Fibroblast of lung (primary cell): ENCODE results near the gene SLC52A3. TPM values are rescaled to one million over a fixed set of nuclear protein-coding genes. Genes with fewer than 3 reads are reported as not detected.

Experiments used
- DNase-seq, 2 donors: peaks; one replicate each; pipeline versions ENCODE4 v3.0.0 to v3.0.0-alpha.2; 2010; ENCODE audit warnings: low read depth in 2 of 2
- H2AFZ ChIP-seq: 2 replicates; pipeline ENCODE4 v1.5.1; 2012; ENCODE audit warnings: low read length, control low read depth, inconsistent platforms
- H3K27ac ChIP-seq: 2 replicates; pipeline ENCODE4 v1.5.1; 2011; ENCODE audit warnings: low read length, control low read depth; ENCODE audit not compliant: insufficient read depth
- H3K27me3 ChIP-seq: 2 replicates; pipeline ENCODE4 v1.5.1; 2011; ENCODE audit warnings: mild to moderate bottlenecking, low read length; ENCODE audit not compliant: control insufficient read depth, insufficient read depth
- H3K36me3 ChIP-seq: 2 replicates; pipeline ENCODE4 v1.5.1; 2011; ENCODE audit warnings: low read length; ENCODE audit not compliant: control insufficient read depth, insufficient read depth
- H3K4me1 ChIP-seq: 2 replicates; pipeline ENCODE4 v1.5.1; 2011; ENCODE audit warnings: low read length; ENCODE audit not compliant: control insufficient read depth, insufficient read depth; ENCODE audit errors: extremely low read depth
- H3K4me2 ChIP-seq: 2 replicates; pipeline ENCODE4 v1.5.1; 2011; ENCODE audit warnings: low read length, control low read depth; ENCODE audit not compliant: insufficient read depth; ENCODE audit errors: extremely low read depth
- H3K4me3 ChIP-seq, 4 experiments: fragments of 200-600 bp in 1 of 4; sonication (generic) in 1 of 4; replicated peaks in 1 of 4; 2 replicates each; pipeline ENCODE4 v1.5.1; 2011 to 2016; ENCODE audit warnings: low read length in 4 of 4, low read depth in 3 of 4, mild to moderate bottlenecking in 3 of 4, control low read depth in 2 of 4, inconsistent platforms in 1 of 4, mixed read lengths in 1 of 4; ENCODE audit not compliant: insufficient read depth in 1 of 4; ENCODE audit errors: control extremely low read depth in 1 of 4
- H3K79me2 ChIP-seq: 2 replicates; pipeline ENCODE4 v1.5.1; 2012; ENCODE audit warnings: mild to moderate bottlenecking, low read length, inconsistent platforms; ENCODE audit not compliant: control insufficient read depth, insufficient read depth
- H3K9ac ChIP-seq: 2 replicates; pipeline ENCODE4 v1.5.1; 2011; ENCODE audit warnings: mild to moderate bottlenecking, low read length, control low read depth; ENCODE audit not compliant: insufficient read depth
- H3K9me3 ChIP-seq: 2 replicates; pipeline ENCODE4 v1.5.1; 2012; ENCODE audit warnings: low read depth, low read length; ENCODE audit not compliant: control insufficient read depth, insufficient read depth
- H4K20me1 ChIP-seq: 2 replicates; pipeline ENCODE4 v1.5.1; 2011; ENCODE audit warnings: low read length; ENCODE audit not compliant: control insufficient read depth, insufficient read depth; ENCODE audit errors: extremely low read depth
- CTCF ChIP-seq, 2 donors: IDR thresholded peaks in 1 of 2; conservative IDR thresholded peaks in 1 of 2; 1 replicate in 1 of 2; 2 replicates in 1 of 2; pipeline ENCODE4 v1.5.1; 2011 to 2012; ENCODE audit warnings: low read length in 2 of 2, control low read depth in 1 of 2, inconsistent platforms in 1 of 2, low read depth in 1 of 2, mild to moderate bottlenecking in 1 of 2
- EZH2 ChIP-seq: IDR thresholded peaks from 2 replicates; pipeline ENCODE4 v1.5.1; 2012; ENCODE audit warnings: low read length, control low read depth, mild to moderate bottlenecking; ENCODE audit errors: missing control alignments
- polyA plus RNA-seq, 2 donors: library from polyadenylated mRNA; depleted of rRNA in 1 of 2; stranded (reverse) in 1 of 2; unstranded in 1 of 2; fragments of >200 nt; gene quantifications; 2 replicates each; pipeline ENCODE4 v1.2.1, GENCODE V29; 2011 to 2012; ENCODE audit warnings: missing spikeins in 1 of 2
- total RNA-seq: library from RNA; depleted of rRNA; stranded (reverse); fragments of >200 nt; gene quantifications from 2 replicates; pipeline ENCODE4 v1.2.1, GENCODE V29; 2014

Gene SLC52A3
- total and polyA plus RNA-seq, 2 donors (not counting 1 experiment from before 2014, with no cell fraction given): not detected

GRCh38 chr20:771741-772464 is 3.6 kb upstream of the SLC52A3 start:
- Histone ChIP-seq H3K27me3 (no peaks in the 10 kb centered on the region), H4K20me1 (no peaks in the 10 kb centered on the region), H3K4me2 (no peak overlapping the region), H3K4me3 (no peak overlapping the region), H3K27ac (no peak overlapping the region), H2AFZ (no peak overlapping the region), H3K36me3 (no peaks in the 10 kb centered on the region), H3K9me3 (no peaks in the 10 kb centered on the region), H3K9ac (no peak overlapping the region), H3K79me2 (no peaks in the 10 kb centered on the region), H3K4me1 (no peaks in the 10 kb centered on the region)
- DNase-seq: no peak
- TF ChIP-seq CTCF (conservative IDR thresholded peaks at IDR 0.05 in 1 of 2, IDR thresholded peaks at IDR 0.05 in 1 of 2; ENCODE audit: low read depth in 1 of 2, low read length in 2 of 2) (no peak), EZH2 (no peak)

- TF ChIP-seq CTCF (conservative IDR thresholded peaks at IDR 0.05 in 1 of 2, IDR thresholded peaks at IDR 0.05 in 1 of 2; ENCODE audit: low read depth in 1 of 2, low read length in 2 of 2): no peak
- no peak for TF ChIP-seq EZH2
- Histone ChIP-seq H3K79me2 (no peaks in the 10 kb centered on the region), H2AFZ (no peak overlapping the region), H3K4me2 (no peak overlapping the region), H3K27ac (no peak overlapping the region), H3K36me3 (no peaks in the 10 kb centered on the region), H4K20me1 (no peaks in the 10 kb centered on the region), H3K27me3 (no peaks in the 10 kb centered on the region), H3K9ac (no peak overlapping the region), H3K4me3 (no peak overlapping the region), H3K4me1 (no peaks in the 10 kb centered on the region), H3K9me3 (no peaks in the 10 kb centered on the region)
- DNase-seq: no peak
Observed at GRCh38 chr20:770691-771090, 2.4 kb upstream of the SLC52A3 start.

GRCh38 chr20:766906-767305 is 1.4 kb downstream of the SLC52A3 start:
- no peak for TF ChIP-seq CTCF (conservative IDR thresholded peaks at IDR 0.05 in 1 of 2, IDR thresholded peaks at IDR 0.05 in 1 of 2; ENCODE audit: low read depth in 1 of 2, low read length in 2 of 2)
- TF ChIP-seq EZH2: no peak
- H3K4me1 ChIP-seq: no peaks in the 10 kb centered on the region
- no peaks in the 10 kb centered on the region for H3K36me3 ChIP-seq
- H3K27ac ChIP-seq: no peak overlapping the region
- no peak for DNase-seq
- no peak overlapping the region for H3K4me3 ChIP-seq
- H3K4me2 ChIP-seq: no peak overlapping the region
- no peaks in the 10 kb centered on the region for H4K20me1 ChIP-seq
- H3K9me3 ChIP-seq: no peaks in the 10 kb centered on the region
- H3K27me3 ChIP-seq: no peaks in the 10 kb centered on the region
- H3K9ac ChIP-seq: no peak overlapping the region
- H3K79me2 ChIP-seq: no peaks in the 10 kb centered on the region
- no peak overlapping the region for H2AFZ ChIP-seq
